Osteocyte (in vitro differentiated cells): Measurements from ENCODE around the gene ASXL1. TPM values are rescaled to one million over a fixed set of nuclear protein-coding genes. Genes with fewer than 3 reads are reported as not detected.

Source experiments
- DNase-seq: peaks from one replicate; pipeline ENCODE4 v3.0.0; 2021; ENCODE audit warnings: mixed read lengths; ENCODE audit not compliant: unreplicated experiment; ENCODE audit errors: extremely low spot score
- H3K27ac Mint-ChIP-seq: one replicate; pipeline ENCODE4 v1.8.0; 2021; ENCODE audit warnings: mild to moderate bottlenecking, mixed read lengths; ENCODE audit not compliant: unreplicated experiment
- H3K27me3 Mint-ChIP-seq: one replicate; pipeline ENCODE4 v1.8.0; 2021; ENCODE audit warnings: mixed read lengths; ENCODE audit not compliant: unreplicated experiment
- H3K36me3 Mint-ChIP-seq: one replicate; pipeline ENCODE4 v1.8.0; 2021; ENCODE audit warnings: mixed read lengths; ENCODE audit not compliant: unreplicated experiment
- H3K4me1 Mint-ChIP-seq: one replicate; pipeline ENCODE4 v1.8.0; 2021; ENCODE audit warnings: mixed read lengths; ENCODE audit not compliant: unreplicated experiment
- H3K4me3 Mint-ChIP-seq: one replicate; pipeline ENCODE4 v1.8.0; 2021; ENCODE audit warnings: mild to moderate bottlenecking, moderate library complexity, mixed read lengths; ENCODE audit not compliant: unreplicated experiment
- H3K9me3 Mint-ChIP-seq: one replicate; pipeline ENCODE4 v1.8.0; 2021; ENCODE audit warnings: mixed read lengths; ENCODE audit not compliant: unreplicated experiment
- total RNA-seq: library from RNA; stranded (reverse); gene quantifications from 2 replicates; pipeline ENCODE4 v1.2.1, GENCODE V29; 2021
- TF ChIP-seq, protein P1 (sequence below): fragments of 200-600 bp; sonication (generic); IDR thresholded peaks from 2 replicates; pipeline ENCODE4 v1.5.0; 2021; ENCODE audit warnings: antibody characterized with exemption, mild to moderate bottlenecking, moderate library complexity

ASXL1 gene
- total RNA-seq, 1 donor from 2014 or later: 76.8 TPM

DNA sequence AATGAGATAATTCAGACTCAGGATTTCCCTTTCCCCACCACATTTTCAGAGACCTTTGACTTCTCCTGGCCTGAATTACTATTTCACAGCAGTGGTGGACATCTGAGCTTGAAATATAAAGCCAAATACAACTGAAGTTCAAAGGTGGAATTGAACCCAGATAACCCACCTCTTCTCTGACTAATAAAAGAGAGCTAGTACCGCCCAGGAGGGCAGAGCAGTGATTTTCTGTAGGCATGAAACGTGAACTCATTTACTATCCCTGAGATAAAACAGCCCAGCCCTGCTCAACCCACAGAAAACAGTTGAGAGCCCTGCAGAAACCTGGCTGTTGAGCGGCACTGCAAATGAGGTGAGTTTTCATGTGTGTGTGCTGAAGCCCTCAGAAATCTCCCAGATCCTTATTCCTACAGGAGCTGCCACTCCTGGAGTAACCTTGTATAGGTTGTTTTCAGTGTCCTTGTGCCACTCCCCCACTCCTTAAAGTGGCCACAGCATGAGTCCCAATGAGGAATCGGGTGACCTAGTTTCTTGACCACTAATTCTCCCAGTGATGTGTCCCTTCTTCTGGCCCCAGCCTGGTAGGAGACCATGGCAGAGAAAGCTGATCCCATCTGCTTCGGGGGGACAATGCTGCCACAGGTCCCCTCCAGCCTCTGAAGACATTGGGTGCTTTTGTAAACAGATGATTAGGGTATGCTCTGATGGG lies 127.8 kb downstream of the ASXL1 start:
- Mint-ChIP-seq H3K36me3 (peaks cover 4% of the 10 kb centered on the region), H3K27me3 (no peaks in the 10 kb centered on the region)

DNA sequence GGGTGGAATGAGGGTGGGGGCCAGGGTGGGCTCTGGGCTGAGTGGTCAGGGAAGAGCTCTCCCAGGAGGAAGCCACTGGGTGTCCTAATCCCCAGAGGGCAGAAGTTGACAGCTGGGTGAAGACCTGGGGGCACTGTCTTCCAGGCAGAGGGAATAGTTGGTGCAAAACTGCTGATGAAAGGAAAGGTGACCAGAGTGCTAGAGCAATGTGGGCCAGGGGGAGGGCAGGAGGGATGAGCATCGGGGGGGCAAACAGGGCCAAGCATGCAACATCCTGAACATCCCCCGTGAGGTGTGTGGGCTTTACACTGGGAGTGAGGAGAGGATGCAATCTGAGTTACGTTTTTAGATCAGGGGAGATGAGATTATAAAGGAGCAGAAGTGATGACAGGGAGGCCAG lies 129.2 kb downstream of the ASXL1 start:
- TF ChIP-seq, protein P1, sequence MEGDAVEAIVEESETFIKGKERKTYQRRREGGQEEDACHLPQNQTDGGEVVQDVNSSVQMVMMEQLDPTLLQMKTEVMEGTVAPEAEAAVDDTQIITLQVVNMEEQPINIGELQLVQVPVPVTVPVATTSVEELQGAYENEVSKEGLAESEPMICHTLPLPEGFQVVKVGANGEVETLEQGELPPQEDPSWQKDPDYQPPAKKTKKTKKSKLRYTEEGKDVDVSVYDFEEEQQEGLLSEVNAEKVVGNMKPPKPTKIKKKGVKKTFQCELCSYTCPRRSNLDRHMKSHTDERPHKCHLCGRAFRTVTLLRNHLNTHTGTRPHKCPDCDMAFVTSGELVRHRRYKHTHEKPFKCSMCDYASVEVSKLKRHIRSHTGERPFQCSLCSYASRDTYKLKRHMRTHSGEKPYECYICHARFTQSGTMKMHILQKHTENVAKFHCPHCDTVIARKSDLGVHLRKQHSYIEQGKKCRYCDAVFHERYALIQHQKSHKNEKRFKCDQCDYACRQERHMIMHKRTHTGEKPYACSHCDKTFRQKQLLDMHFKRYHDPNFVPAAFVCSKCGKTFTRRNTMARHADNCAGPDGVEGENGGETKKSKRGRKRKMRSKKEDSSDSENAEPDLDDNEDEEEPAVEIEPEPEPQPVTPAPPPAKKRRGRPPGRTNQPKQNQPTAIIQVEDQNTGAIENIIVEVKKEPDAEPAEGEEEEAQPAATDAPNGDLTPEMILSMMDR: no peak
- Mint-ChIP-seq H3K4me1 (peaks cover 8% of the 10 kb centered on the region), H3K27me3 (no peaks in the 10 kb centered on the region), H3K36me3 (peaks cover 4% of the 10 kb centered on the region), H3K9me3 (no peaks in the 10 kb centered on the region), H3K27ac (no peak overlapping the region), H3K4me3 (no peak overlapping the region)
- no peak for DNase-seq

More for the DNA sequence above, 127.8 kb downstream of the ASXL1 start:
- peaks cover 17% of the 10 kb centered on the region for H3K4me1 Mint-ChIP-seq
- no peak for DNase-seq
- no peaks in the 10 kb centered on the region for H3K9me3 Mint-ChIP-seq
- no peak overlapping the region for H3K27ac Mint-ChIP-seq
- no peak overlapping the region for H3K4me3 Mint-ChIP-seq
- TF ChIP-seq, protein P1: no peak

DNA sequence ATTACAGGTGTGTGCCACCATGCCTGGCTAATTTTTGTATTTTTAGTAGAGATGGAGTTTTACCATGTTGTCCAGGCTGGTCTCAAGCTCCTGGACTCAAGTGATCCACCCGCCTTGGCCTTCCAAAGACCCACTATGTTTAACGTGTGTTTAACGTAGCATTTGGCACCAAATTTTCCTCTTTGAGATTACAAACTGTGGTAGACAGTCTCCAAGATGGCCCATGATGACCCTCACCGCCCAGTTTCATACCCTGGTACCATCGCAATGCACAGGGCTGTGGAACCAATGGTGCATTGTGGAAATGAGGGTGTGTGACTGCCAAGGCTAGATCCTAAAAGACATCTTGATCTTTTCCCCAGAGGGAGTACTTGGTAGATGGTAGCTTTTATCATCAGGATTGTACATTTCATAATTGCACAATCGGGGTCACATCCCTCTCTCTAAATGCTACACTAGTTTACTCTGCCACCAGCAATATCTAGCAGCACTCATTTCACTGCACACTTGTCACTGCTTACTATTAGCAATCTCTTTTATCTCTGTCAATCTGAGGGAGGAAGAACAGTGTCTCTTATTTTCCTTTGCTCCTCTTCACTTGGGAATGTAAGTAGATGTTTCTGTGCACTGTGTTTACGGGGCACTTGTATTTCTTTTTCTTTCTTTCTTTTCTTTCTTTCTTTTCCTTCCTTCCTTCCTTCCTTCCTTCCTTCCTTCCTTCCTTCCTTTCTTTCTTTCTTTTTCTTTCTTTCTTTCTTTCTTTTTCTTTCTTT lies 130.1 kb downstream of the ASXL1 start:
- H3K36me3 Mint-ChIP-seq: peaks cover 4% of the 10 kb centered on the region
- no peak for DNase-seq
- no peaks in the 10 kb centered on the region for H3K9me3 Mint-ChIP-seq
- TF ChIP-seq, protein P1: no peak
- H3K27ac Mint-ChIP-seq: no peak overlapping the region
- H3K4me1 Mint-ChIP-seq: peaks cover 6% of the 10 kb centered on the region
- no peak overlapping the region for H3K4me3 Mint-ChIP-seq
- no peaks in the 10 kb centered on the region for H3K27me3 Mint-ChIP-seq

Other genes starting within 250 kb of the ASXL1 start
- gene TM9SF4, start 248.6 kb upstream of the ASXL1 start, total RNA-seq: 64.4 and 67.3 TPM in 2 replicates
- 11.5 and 11.8 TPM in 2 replicates for gene PLAGL2, start 150.6 kb upstream of the ASXL1 start, total RNA-seq
- gene POFUT1, start 150.5 kb upstream of the ASXL1 start, total RNA-seq: 49.5 and 52.7 TPM in 2 replicates
- gene KIF3B, start 80.7 kb upstream of the ASXL1 start, total RNA-seq: 28.8 and 30.4 TPM in 2 replicates
- 30.5 and 32.7 TPM in 2 replicates for gene NOL4L, start 227.0 kb downstream of the ASXL1 start, total RNA-seq